ENCODE measurements around the gene TBC1D16.

- no peak for TF ChIP-seq EZH2 (IDR thresholded peaks at IDR 0.05; ENCODE audit: borderline replicate concordance, low read depth, low read length, severe bottlenecking)
- no peak for TF ChIP-seq CTCF (IDR thresholded peaks at IDR 0.05; ENCODE audit: borderline replicate concordance, extremely low read depth, low read length, poor library complexity, severe bottlenecking)
Measured at GRCh38 chr17:79981661-79982101, 54.0 kb downstream of the TBC1D16 start.
